DOHH2 (cell line): ENCODE data around the gene RNF175.

ENCODE experiments used
- CTCF ChIP-seq: fragments of 200-600 bp; sonication (generic); IDR thresholded peaks from one replicate; pipeline ENCODE4 v1.5.1; 2014; ENCODE audit warnings: antibody characterized with exemption, mild to moderate bottlenecking, low read depth, low read length; ENCODE audit not compliant: poor library complexity, severe bottlenecking
- EZH2phosphoT487 ChIP-seq: fragments of 200-600 bp; sonication (generic); IDR thresholded peaks from 2 replicates; pipeline ENCODE4 v1.6.1; 2017; ENCODE audit warnings: borderline replicate concordance, mild to moderate bottlenecking, antibody characterized with exemption, low read length, moderate library complexity, mixed read lengths

- no peak for TF ChIP-seq EZH2phosphoT487
- no peak for TF ChIP-seq CTCF
Observed at GRCh38 chr4:153728151-153728550, 31.7 kb downstream of the RNF175 start.
